ENCODE data around the gene TMEM38B. TPM values are rescaled to one million over a fixed set of nuclear protein-coding genes. Genes with fewer than 3 reads are reported as not detected.

TMEM38B gene
- total RNA-seq, 1 experiment from 2014 or later: 14.5 TPM

DNA sequence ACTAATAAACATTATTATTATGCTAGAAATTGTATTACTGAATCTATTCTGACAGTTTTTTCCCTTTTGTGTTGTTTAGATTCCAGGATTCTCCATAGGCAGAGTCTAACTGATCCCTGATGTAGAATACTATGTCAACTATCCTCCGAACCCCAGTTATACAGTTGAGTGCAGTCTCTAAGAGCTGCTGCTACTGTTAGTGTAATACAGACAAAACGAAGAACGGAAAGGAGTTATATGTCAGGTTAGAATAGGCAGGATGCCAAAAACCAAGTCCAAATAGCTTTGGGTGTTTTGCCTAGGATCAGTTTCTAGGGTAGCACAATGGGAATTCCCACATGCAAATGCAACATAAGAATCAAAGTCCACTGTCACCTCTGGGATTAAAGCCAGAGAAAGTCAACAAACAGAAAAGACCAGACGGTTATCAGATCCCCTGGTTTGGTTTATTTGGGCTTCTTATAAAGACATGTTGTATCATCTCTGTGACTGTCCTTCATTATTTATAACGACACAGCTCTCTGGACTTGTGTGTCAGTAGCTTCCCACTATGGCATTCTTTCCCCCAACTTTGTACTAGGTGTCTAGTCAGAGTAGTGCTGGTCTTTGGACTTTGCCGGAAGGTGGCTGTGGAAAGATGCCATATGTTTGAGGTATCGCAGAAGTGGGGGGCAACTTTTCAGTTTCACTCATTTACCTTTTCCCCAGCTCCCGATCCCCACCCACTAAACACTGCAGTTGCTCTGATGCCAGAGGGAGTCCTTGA is 14.9 kb upstream of the TMEM38B start:
- Histone ChIP-seq H2BK20ac (ENCODE audit: low read depth, low read length, poor library complexity, severe bottlenecking) (no peak overlapping the region), H3K9me3 (ENCODE audit: control insufficient read depth, low read depth, low read length) (no peaks in the 10 kb centered on the region), H3T11ph (ENCODE audit: low read length) (no peak overlapping the region), H3K79me2 (ENCODE audit: insufficient read depth, low read length) (no peaks in the 10 kb centered on the region), H3K56ac (ENCODE audit: insufficient read length, low read depth, low read length) (no peak overlapping the region), H3K18ac (ENCODE audit: insufficient read length, low read depth, low read length) (no peak overlapping the region), H2AK5ac (ENCODE audit: insufficient read length, low read length) (no peak overlapping the region), H3K23ac (ENCODE audit: insufficient read length, low read depth, low read length) (no peak overlapping the region), H2BK12ac (ENCODE audit: insufficient read length, low read depth, low read length) (no peak overlapping the region), H3K4me2 (ENCODE audit: insufficient read depth, insufficient read length, low read length) (no peak overlapping the region), H3K27me3 (ENCODE audit: insufficient read depth, low read length) (no peaks in the 10 kb centered on the region), H3K4me1 (ENCODE audit: insufficient read depth, low read length) (no peaks in the 10 kb centered on the region), H2BK5ac (ENCODE audit: insufficient read length, low read length) (no peak overlapping the region), H3K4ac (ENCODE audit: low read depth, low read length) (no peak overlapping the region), H3K14ac (ENCODE audit: insufficient read depth, low read length) (no peak overlapping the region), H3K27ac (ENCODE audit: insufficient read length, low read depth, low read length) (no peak overlapping the region), H2AFZ (ENCODE audit: low read length) (no peak overlapping the region), H3K23me2 (ENCODE audit: insufficient read length, low read depth, low read length, poor library complexity, severe bottlenecking) (no peaks in the 10 kb centered on the region), H4K91ac (ENCODE audit: insufficient read length, low read depth, low read length) (no peak overlapping the region), H2BK120ac (ENCODE audit: low read depth, low read length, poor library complexity, severe bottlenecking) (no peak overlapping the region), H2BK15ac (ENCODE audit: low read depth, low read length) (no peak overlapping the region), H4K8ac (replicated peaks; ENCODE audit: insufficient read length, low read depth, low read length) (no peak overlapping the region), H3K79me1 (ENCODE audit: insufficient read depth, low read depth, low read length, poor library complexity, severe bottlenecking) (no peaks in the 10 kb centered on the region), H3K9ac (ENCODE audit: extremely low read depth, insufficient read length, low read length) (no peak overlapping the region), H4K20me1 (ENCODE audit: control insufficient read depth, insufficient read depth, insufficient read length) (no peaks in the 10 kb centered on the region), H4K5ac (ENCODE audit: insufficient read length, low read depth, low read length) (no peak overlapping the region)
- TF ChIP-seq, protein P1, sequence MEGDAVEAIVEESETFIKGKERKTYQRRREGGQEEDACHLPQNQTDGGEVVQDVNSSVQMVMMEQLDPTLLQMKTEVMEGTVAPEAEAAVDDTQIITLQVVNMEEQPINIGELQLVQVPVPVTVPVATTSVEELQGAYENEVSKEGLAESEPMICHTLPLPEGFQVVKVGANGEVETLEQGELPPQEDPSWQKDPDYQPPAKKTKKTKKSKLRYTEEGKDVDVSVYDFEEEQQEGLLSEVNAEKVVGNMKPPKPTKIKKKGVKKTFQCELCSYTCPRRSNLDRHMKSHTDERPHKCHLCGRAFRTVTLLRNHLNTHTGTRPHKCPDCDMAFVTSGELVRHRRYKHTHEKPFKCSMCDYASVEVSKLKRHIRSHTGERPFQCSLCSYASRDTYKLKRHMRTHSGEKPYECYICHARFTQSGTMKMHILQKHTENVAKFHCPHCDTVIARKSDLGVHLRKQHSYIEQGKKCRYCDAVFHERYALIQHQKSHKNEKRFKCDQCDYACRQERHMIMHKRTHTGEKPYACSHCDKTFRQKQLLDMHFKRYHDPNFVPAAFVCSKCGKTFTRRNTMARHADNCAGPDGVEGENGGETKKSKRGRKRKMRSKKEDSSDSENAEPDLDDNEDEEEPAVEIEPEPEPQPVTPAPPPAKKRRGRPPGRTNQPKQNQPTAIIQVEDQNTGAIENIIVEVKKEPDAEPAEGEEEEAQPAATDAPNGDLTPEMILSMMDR (conservative IDR thresholded peaks at IDR 0.05): no peak
- no CpG with 5 or more reads among the region's 8 CpGs for whole genome bisulfite sequencing (ENCODE audit: extremely low coverage, insufficient read length, low lambda C conversion rate)
- H3K27ac Mint-ChIP-seq: no peak overlapping the region
- no peaks in the 10 kb centered on the region for H3K36me3 Mint-ChIP-seq (ENCODE audit: insufficient read depth in 1 of 3, low read depth in 3 of 3)
- peaks cover 25 to 50% of the 10 kb centered on the region in 2 experiments for H3K4me1 Mint-ChIP-seq
- H3K4me3 Mint-ChIP-seq: no peak overlapping the region
- H3K27me3 Mint-ChIP-seq (ENCODE audit: low read depth): no peaks in the 10 kb centered on the region
- H3K9me3 Mint-ChIP-seq: no peaks in the 10 kb centered on the region
- no peak for DNase-seq

Measured in H9 (cell line).